PC-3 (cell line): ENCODE measurements around the gene SH3D19. TPM values are rescaled to one million over a fixed set of nuclear protein-coding genes. Genes with fewer than 3 reads are reported as not detected.
A peak's percentile ranks its signal among the peaks of the same experiment; 100 is the strongest.

Experiments
- ATAC-seq: fragments of 200-7000 bp; cut with Tn5 transposase; 2 replicates; pipeline ENCODE4 v1.9.1; 2020; ENCODE audit warnings: mild to moderate bottlenecking, moderate library complexity
- BruUV-seq: library from RNA; stranded (reverse); fragments of 400-500 nt; replicated peaks from 2 replicates; lab custom pipeline; 2021; lab: Mats Ljungman, UMichigan
- CTCF ChIA-PET: fragments of 300-600 bp; sonication (Branson Sonifier 250); formaldehyde crosslinking; loops from one replicate; lab custom pipeline; 2022; ENCODE audit warnings: antibody characterized with exemption; lab: Charles Lee
- POLR2A ChIA-PET: fragments of 300-600 bp; sonication (Branson Sonifier 250); formaldehyde crosslinking; loops from one replicate; lab custom pipeline; 2022; ENCODE audit warnings: antibody characterized with exemption; ENCODE audit not compliant: unreplicated experiment; lab: Charles Lee
- DNase-seq: peaks from one replicate; pipeline ENCODE4 v3.0.0-alpha.2; 2015
- H2AFZ ChIP-seq: fragments of 300-600 bp; sonication (generic); 2 replicates; pipeline ENCODE4 v1.6.0; 2016; ENCODE audit warnings: antibody characterized with exemption, low read length
- H3F3A ChIP-seq: fragments of 300-600 bp; sonication (generic); one replicate; pipeline ENCODE4 v1.6.0; 2017; ENCODE audit warnings: antibody characterized with exemption, low read length, control low read depth, mild to moderate bottlenecking; ENCODE audit not compliant: unreplicated experiment
- H3K27ac ChIP-seq: fragments of 300-600 bp; sonication (generic); 2 replicates; pipeline ENCODE4 v1.5.1; 2016; ENCODE audit warnings: mild to moderate bottlenecking, low read length
- H3K27me3 ChIP-seq: fragments of 300-600 bp; sonication (generic); 2 replicates; pipeline ENCODE4 v1.6.1; 2016; ENCODE audit warnings: low read length, mixed read lengths
- H3K36me3 ChIP-seq: fragments of 300-600 bp; sonication (generic); 2 replicates; pipeline ENCODE4 v1.6.1; 2016; ENCODE audit warnings: low read depth, mixed run types, low read length, mixed read lengths
- H3K4me1 ChIP-seq: fragments of 300-600 bp; sonication (generic); 2 replicates; pipeline ENCODE4 v1.5.1; 2016; ENCODE audit warnings: low read length; ENCODE audit not compliant: insufficient read depth
- H3K4me2 ChIP-seq: fragments of 300-600 bp; sonication (generic); 2 replicates; pipeline ENCODE4 v1.6.0; 2016; ENCODE audit warnings: low read length
- H3K4me3 ChIP-seq: fragments of 300-600 bp; sonication (generic); 2 replicates; pipeline ENCODE4 v1.5.1; 2016; ENCODE audit warnings: mild to moderate bottlenecking, low read length, mixed read lengths
- H3K79me2 ChIP-seq: fragments of 300-600 bp; sonication (generic); 2 replicates; pipeline ENCODE4 v1.6.1; 2017; ENCODE audit warnings: low read length, mixed read lengths
- H3K9ac ChIP-seq: fragments of 300-600 bp; sonication (generic); 2 replicates; pipeline ENCODE4 v1.6.0; 2016; ENCODE audit warnings: mild to moderate bottlenecking, low read length
- H3K9me2 ChIP-seq: fragments of 300-600 bp; sonication (generic); replicated peaks from 2 replicates; pipeline ENCODE4 v1.6.1; 2016; ENCODE audit warnings: mixed run types, low read length, mixed read lengths
- H3K9me3 ChIP-seq: fragments of 300-600 bp; sonication (generic); 2 replicates; pipeline ENCODE4 v1.6.1; 2016; ENCODE audit warnings: low read length, mixed read lengths
- H4K20me1 ChIP-seq: fragments of 300-600 bp; sonication (generic); 2 replicates; pipeline ENCODE4 v1.6.1; 2016; ENCODE audit warnings: low read length, mixed read lengths
- EZH2 ChIP-seq: fragments of 300-600 bp; sonication (generic); IDR thresholded peaks from one replicate; pipeline ENCODE4 v1.6.1; 2017; ENCODE audit warnings: antibody characterized with exemption, mild to moderate bottlenecking, low read length; ENCODE audit not compliant: unreplicated experiment
- EZH2phosphoT487 ChIP-seq: fragments of 300-600 bp; sonication (generic); IDR thresholded peaks from 2 replicates; pipeline ENCODE4 v1.6.1; 2018; ENCODE audit warnings: mild to moderate bottlenecking, antibody characterized with exemption, low read length, borderline replicate concordance
- intact Hi-C: fragments of 100-400 bp; cut with micrococcal nuclease; formaldehyde crosslinking; loops from 2 replicates; pipeline ENCODE4 v1.9.0; 2023
- total RNA-seq: library from RNA; depleted of rRNA; stranded (reverse); fragments of >200 nt; gene quantifications from 2 replicates; pipeline ENCODE4 v1.2.3, GENCODE V29; 2014
- TF ChIP-seq, protein P1 (sequence below): fragments of 300-600 bp; sonication (generic); conservative IDR thresholded peaks from 2 replicates; pipeline ENCODE4 v1.5.1; 2017; ENCODE audit warnings: antibody characterized with exemption, low read depth, mild to moderate bottlenecking, low read length

SH3D19 gene
- total RNA-seq, 1 experiment from 2014 or later: 30.1 TPM

DNA sequence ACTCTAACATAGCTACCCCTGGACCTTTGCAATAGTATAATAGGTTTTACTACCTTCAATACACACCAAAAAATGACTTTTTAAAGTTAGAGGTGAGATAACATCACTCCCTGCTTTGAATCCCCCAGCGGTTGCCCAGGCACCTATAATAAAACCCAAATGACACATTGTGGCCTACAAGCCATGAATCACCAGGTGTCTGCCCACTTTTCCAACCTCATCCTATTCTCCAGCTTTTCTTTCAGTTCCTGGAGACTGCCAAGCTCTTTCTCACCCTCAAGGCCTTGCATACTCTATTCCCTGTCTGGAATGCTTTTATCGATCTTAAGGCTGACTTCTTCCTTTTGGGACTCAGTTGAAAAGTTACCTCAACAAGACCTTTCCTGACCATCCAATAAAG is 64.9 kb downstream of the SH3D19 start:
- ChIA-PET POLR2A (interaction anchor here (0.8 kb wide), 1 partner anchor 65 kb away, joined by 11 read pairs; the partner anchor contains the start of gene SH3D19), CTCF (no interaction called here)
- Histone ChIP-seq H3K4me1 (peaks cover 21% of the 10 kb centered on the region), H3K27me3 (no peaks in the 10 kb centered on the region), H3K36me3 (no peaks in the 10 kb centered on the region; the same call in 1 of the 2 replicates), H3K27ac (peak overlapping the region; percentile 59), H3K4me2 (peak overlapping the region; percentile 51), H3K9me2 (no peaks in the 10 kb centered on the region), H3K9me3 (no peaks in the 10 kb centered on the region), H3F3A (no peaks in the 10 kb centered on the region), H3K9ac (no peak overlapping the region), H2AFZ (no peak overlapping the region), H3K4me3 (no peak overlapping the region), H3K79me2 (peaks cover 38% of the 10 kb centered on the region), H4K20me1 (0 out of 2 replicates have a peak, but pooled peaks cover 4% of the 10 kb centered on the region)
- no TSS peak for BruUV-seq
- TF ChIP-seq, protein P1, sequence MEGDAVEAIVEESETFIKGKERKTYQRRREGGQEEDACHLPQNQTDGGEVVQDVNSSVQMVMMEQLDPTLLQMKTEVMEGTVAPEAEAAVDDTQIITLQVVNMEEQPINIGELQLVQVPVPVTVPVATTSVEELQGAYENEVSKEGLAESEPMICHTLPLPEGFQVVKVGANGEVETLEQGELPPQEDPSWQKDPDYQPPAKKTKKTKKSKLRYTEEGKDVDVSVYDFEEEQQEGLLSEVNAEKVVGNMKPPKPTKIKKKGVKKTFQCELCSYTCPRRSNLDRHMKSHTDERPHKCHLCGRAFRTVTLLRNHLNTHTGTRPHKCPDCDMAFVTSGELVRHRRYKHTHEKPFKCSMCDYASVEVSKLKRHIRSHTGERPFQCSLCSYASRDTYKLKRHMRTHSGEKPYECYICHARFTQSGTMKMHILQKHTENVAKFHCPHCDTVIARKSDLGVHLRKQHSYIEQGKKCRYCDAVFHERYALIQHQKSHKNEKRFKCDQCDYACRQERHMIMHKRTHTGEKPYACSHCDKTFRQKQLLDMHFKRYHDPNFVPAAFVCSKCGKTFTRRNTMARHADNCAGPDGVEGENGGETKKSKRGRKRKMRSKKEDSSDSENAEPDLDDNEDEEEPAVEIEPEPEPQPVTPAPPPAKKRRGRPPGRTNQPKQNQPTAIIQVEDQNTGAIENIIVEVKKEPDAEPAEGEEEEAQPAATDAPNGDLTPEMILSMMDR: no peak
- TF ChIP-seq EZH2phosphoT487: no peak
- no peak for TF ChIP-seq EZH2
- ATAC-seq: peak; percentile 89
- peak; percentile 80 for DNase-seq
- intact Hi-C loops: no loop called here

DNA sequence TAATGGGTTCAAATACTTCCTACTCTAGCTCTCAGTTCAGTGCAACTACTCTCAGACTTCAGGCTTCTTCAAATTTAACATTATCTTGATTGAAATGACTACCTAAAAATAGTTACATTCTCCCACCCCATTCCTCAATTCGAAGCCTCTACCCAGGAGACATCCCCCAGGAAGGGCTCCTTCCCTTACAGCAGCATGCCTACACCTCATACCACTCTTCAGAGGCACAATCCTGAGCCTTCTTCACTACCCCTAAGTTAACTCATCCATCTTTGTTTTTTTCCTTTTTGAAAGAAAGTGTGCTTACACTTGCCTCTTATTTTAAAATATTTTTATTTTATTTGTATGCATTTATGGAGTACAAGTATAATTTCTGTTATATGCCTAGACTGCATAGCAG is 65.7 kb downstream of the SH3D19 start:
- no peaks in the 10 kb centered on the region for H3K9me3 ChIP-seq
- no peaks in the 10 kb centered on the region for H3F3A ChIP-seq
- H4K20me1 ChIP-seq: 0 out of 2 replicates have a peak, but pooled peaks cover 4% of the 10 kb centered on the region
- TF ChIP-seq EZH2: no peak
- TF ChIP-seq, protein P1: no peak
- no peak for TF ChIP-seq EZH2phosphoT487
- no peaks in the 10 kb centered on the region for H3K27me3 ChIP-seq
- no peak overlapping the region for H3K4me2 ChIP-seq
- ChIA-PET CTCF (no interaction called here), POLR2A (interaction anchor here (0.8 kb wide), 1 partner anchor 66 kb away, joined by 11 read pairs; the partner anchor contains the start of gene SH3D19)
- ATAC-seq (no peak), DNase-seq (no peak)
- H3K9me2 ChIP-seq: no peaks in the 10 kb centered on the region
- intact Hi-C loops: no loop called here
- no peak overlapping the region for H3K4me3 ChIP-seq
- no peaks in the 10 kb centered on the region; the same call in 1 of the 2 replicates for H3K36me3 ChIP-seq
- no peak overlapping the region for H2AFZ ChIP-seq
- peaks cover 38% of the 10 kb centered on the region for H3K79me2 ChIP-seq
- H3K9ac ChIP-seq: no peak overlapping the region
- no TSS peak for BruUV-seq
- peaks cover 21% of the 10 kb centered on the region for H3K4me1 ChIP-seq
- H3K27ac ChIP-seq: no peak overlapping the region

DNA sequence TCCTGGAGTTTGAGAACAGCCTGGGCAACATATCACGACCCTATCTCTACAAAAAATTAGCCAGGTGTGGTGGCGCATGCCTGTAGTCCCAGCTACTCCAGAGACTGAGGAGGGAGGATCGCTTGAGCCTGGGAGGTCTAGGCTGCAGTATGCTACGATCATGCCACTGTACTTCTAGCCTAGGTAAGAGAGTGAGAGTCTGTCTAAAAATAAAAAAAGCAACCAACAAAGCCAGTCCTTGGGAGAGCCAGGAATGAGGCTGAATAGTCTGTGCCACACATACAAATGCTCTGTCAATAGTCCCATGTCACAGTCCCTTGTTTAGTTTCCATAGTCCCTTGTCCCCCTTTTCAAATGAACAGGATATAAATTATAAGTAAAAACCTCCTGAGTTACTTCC is 67.7 kb downstream of the SH3D19 start:
- no peaks in the 10 kb centered on the region for H3F3A ChIP-seq
- H3K9me2 ChIP-seq: no peaks in the 10 kb centered on the region
- ATAC-seq: no peak
- peaks cover 29% of the 10 kb centered on the region for H3K79me2 ChIP-seq
- no peak overlapping the region for H3K9ac ChIP-seq
- 0 out of 2 replicates have a peak, but pooled peaks cover 4% of the 10 kb centered on the region for H4K20me1 ChIP-seq
- H3K4me2 ChIP-seq: no peak overlapping the region
- H2AFZ ChIP-seq: no peak overlapping the region
- intact Hi-C loops: no loop called here
- DNase-seq: no peak
- H3K36me3 ChIP-seq: no peaks in the 10 kb centered on the region
- no peak overlapping the region for H3K4me3 ChIP-seq
- TF ChIP-seq EZH2phosphoT487 (no peak), EZH2 (no peak)
- TF ChIP-seq, protein P1: no peak
- H3K4me1 ChIP-seq: peaks cover 21% of the 10 kb centered on the region
- no peaks in the 10 kb centered on the region for H3K27me3 ChIP-seq
- no peak overlapping the region for H3K27ac ChIP-seq
- BruUV-seq: no TSS peak
- no peaks in the 10 kb centered on the region for H3K9me3 ChIP-seq
- POLR2A ChIA-PET: no interaction called here
- CTCF ChIA-PET: no interaction called here
